RWPE1 (cell line): ENCODE results near the gene GFER.

ENCODE experiments used
- CTCF ChIA-PET: fragments of 350-600 bp; sonication (Branson Sonifier 250); formaldehyde crosslinking; extraction: SDS; loops from one replicate; lab custom pipeline; 2021; lab: Yijun Ruan, JAX
- POLR2A ChIA-PET: fragments of 400-600 bp; formaldehyde crosslinking; extraction: SDS; loops from one replicate; lab custom pipeline; 2020; ENCODE audit warnings: antibody characterized with exemption; ENCODE audit not compliant: low non-redundant PET; lab: Yijun Ruan, JAX
- DNase-seq: peaks from one replicate; pipeline ENCODE4 v3.0.0; 2012; ENCODE audit warnings: low spot score
- H3K27ac ChIP-seq: fragments of 450-650 bp; 2 replicates; pipeline ENCODE4 v1.5.1; 2017
- TF ChIP-seq, protein P1 (sequence below): fragments of 450-650 bp; conservative IDR thresholded peaks from 2 replicates; pipeline ENCODE4 v1.5.1; 2017; ENCODE audit warnings: low read depth, mild to moderate bottlenecking

GFER gene

DNA sequence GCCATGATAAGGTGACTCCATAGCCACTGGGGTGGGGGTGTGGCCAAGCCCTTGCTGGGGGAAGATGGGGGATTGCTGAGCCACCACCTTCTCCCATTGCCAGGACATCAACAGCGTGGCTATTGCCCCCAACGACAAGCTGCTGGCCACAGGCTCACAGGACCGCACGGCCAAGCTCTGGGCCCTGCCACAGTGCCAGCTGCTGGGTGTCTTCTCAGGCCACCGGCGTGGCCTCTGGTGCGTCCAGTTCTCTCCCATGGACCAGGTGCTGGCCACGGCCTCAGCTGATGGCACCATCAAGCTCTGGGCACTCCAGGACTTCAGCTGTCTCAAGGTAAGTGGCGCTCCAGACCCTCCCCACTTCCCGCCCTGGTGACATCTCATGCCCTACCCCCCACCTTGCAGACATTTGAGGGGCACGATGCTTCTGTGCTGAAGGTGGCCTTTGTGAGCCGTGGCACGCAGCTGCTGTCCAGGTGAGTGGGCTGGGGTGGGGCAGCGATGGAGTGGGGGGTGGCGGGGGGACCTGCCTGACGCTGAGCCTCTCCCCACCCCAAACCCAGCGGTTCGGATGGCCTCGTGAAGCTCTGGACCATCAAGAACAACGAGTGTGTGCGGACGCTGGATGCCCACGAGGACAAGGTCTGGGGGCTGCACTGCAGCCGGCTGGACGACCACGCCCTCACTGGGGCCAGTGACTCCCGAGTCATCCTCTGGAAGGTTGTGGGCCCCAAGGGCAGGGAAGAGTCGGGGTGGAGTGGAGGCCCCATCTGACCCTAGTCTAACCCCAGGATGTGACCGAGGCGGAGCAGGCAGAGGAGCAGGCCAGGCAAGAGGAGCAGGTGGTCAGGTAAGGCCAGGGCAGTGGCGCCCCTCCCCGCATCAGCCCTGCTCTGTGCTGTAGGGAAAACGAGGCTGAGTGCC is 6.8 kb upstream of the GFER start:
- CTCF ChIA-PET: interaction anchor here (0.6 to 0.8 kb wide), 2 partner anchors 7 to 56 kb away, joined by 3 read pairs; no protein-coding TSS in a partner anchor
- H3K27ac ChIP-seq: peak overlapping the region; percentile 74
- DNase-seq: no peak
- POLR2A ChIA-PET: interaction anchor here (0.6 kb wide), 1 partner anchor 160 kb away, joined by 3 read pairs; no protein-coding TSS in a partner anchor
- TF ChIP-seq, protein P1, sequence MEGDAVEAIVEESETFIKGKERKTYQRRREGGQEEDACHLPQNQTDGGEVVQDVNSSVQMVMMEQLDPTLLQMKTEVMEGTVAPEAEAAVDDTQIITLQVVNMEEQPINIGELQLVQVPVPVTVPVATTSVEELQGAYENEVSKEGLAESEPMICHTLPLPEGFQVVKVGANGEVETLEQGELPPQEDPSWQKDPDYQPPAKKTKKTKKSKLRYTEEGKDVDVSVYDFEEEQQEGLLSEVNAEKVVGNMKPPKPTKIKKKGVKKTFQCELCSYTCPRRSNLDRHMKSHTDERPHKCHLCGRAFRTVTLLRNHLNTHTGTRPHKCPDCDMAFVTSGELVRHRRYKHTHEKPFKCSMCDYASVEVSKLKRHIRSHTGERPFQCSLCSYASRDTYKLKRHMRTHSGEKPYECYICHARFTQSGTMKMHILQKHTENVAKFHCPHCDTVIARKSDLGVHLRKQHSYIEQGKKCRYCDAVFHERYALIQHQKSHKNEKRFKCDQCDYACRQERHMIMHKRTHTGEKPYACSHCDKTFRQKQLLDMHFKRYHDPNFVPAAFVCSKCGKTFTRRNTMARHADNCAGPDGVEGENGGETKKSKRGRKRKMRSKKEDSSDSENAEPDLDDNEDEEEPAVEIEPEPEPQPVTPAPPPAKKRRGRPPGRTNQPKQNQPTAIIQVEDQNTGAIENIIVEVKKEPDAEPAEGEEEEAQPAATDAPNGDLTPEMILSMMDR: no peak

- H3K27ac ChIP-seq: peak overlapping the region; percentile 74
- POLR2A ChIA-PET: no interaction called here
- no peak for DNase-seq
- CTCF ChIA-PET: interaction anchor here (0.6 kb wide), 1 partner anchor 57 kb away, joined by 3 read pairs; no protein-coding TSS in a partner anchor
- TF ChIP-seq, protein P1: no peak
Observed at GRCh38 chr16:1977875-1978268, 6.1 kb upstream of the GFER start.

DNA sequence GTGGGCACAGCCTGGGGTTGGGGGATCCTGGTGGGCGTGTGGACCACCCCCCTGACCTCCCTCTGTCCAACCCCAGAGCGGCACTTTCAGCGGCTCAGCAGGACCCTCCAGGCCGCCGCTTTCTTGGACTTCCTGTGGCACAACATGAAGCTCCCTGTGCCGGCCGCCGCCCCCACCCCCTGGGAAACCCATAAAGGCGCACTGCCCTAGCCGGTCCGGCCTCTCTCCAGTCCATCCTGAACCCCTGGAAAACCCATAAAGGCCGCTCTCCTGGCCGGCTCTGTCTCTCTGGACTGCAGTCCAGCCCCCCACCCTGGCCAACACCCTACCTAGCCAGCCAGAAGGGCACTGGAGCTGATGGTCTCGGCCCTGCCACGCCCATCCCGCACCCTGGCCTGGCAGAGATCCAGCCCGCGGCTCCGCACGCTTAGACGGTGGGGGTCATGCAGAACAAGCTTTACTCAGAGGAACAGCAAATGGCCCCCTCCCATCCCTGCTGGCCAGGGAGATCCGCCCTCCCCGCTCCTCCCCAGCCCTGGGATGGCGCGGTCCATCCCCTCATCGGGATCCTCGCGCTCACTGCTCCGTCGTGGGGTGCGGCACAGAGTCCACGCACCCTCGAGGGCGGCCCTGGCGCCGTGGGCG is 5.4 kb upstream of the GFER start:
- TF ChIP-seq, protein P1: no peak
- peak overlapping the region; percentile 74 for H3K27ac ChIP-seq
- ChIA-PET CTCF (no interaction called here), POLR2A (interaction anchor here (0.8 kb wide), 1 partner anchor 13 kb away, joined by 5 read pairs; the partner anchor contains the start of gene RPS2)
- DNase-seq: no peak

GRCh38 chr16:1979271-1980029 is 4.5 kb upstream of the GFER start:
- DNase-seq: peak; percentile 69
- H3K27ac ChIP-seq: peak overlapping the region; percentile 74
- ChIA-PET CTCF (no interaction called here), POLR2A (no interaction called here)
- TF ChIP-seq, protein P1: no peak

- POLR2A ChIA-PET: no interaction called here
- no peak for DNase-seq
- peak overlapping the region; percentile 74 for H3K27ac ChIP-seq
- CTCF ChIA-PET: no interaction called here
- TF ChIP-seq, protein P1: no peak
Observed at GRCh38 chr16:1980030-1980769, 3.8 kb upstream of the GFER start.
